ENCODE data around the gene RYR1.

The RYR1 gene

GRCh38 chr19:38500450-38500849 is 67.0 kb downstream of the RYR1 start:
- Histone ChIP-seq H3K27me3 (ENCODE audit: low read length) (no peaks in the 10 kb centered on the region), H3K27ac (ENCODE audit: low read depth, low read length) (no peak overlapping the region), H3K9me3 (ENCODE audit: insufficient read depth, low read length) (no peaks in the 10 kb centered on the region), H2AFZ (ENCODE audit: low read depth, low read length, severe bottlenecking) (no peak overlapping the region), H3K36me3 (ENCODE audit: low read length) (no peaks in the 10 kb centered on the region), H3K79me2 (ENCODE audit: insufficient read depth, low read length) (no peaks in the 10 kb centered on the region), H3K4me3 (ENCODE audit: insufficient read depth, low read length, poor library complexity, severe bottlenecking) (no peak overlapping the region), H3K9ac (ENCODE audit: low read length) (no peak overlapping the region), H3K4me2 (ENCODE audit: low read depth, low read length, poor library complexity, severe bottlenecking) (no peak overlapping the region), H4K20me1 (ENCODE audit: low read depth, low read length) (no peaks in the 10 kb centered on the region), H3K9me2 (replicated peaks; ENCODE audit: insufficient read depth, low read length) (no peaks in the 10 kb centered on the region), H3F3A (ENCODE audit: insufficient read depth) (no peaks in the 10 kb centered on the region)
- TF ChIP-seq CTCF (IDR thresholded peaks at IDR 0.05; ENCODE audit: insufficient read depth, low read length, poor library complexity, severe bottlenecking) = no peak
- TF ChIP-seq EZH2phosphoT487 (conservative IDR thresholded peaks at IDR 0.05; ENCODE audit: low read length) = no peak

- H3K27me3 ChIP-seq (ENCODE audit: low read length) = no peaks in the 10 kb centered on the region
- no peak overlapping the region for H3K9ac ChIP-seq (ENCODE audit: low read length)
- H4K20me1 ChIP-seq (ENCODE audit: low read depth, low read length) = no peaks in the 10 kb centered on the region
- H2AFZ ChIP-seq (ENCODE audit: low read depth, low read length, severe bottlenecking) = no peak overlapping the region
- no peaks in the 10 kb centered on the region for H3K9me3 ChIP-seq (ENCODE audit: insufficient read depth, low read length)
- TF ChIP-seq CTCF (IDR thresholded peaks at IDR 0.05; ENCODE audit: insufficient read depth, low read length, poor library complexity, severe bottlenecking) (no peak), EZH2phosphoT487 (conservative IDR thresholded peaks at IDR 0.05; ENCODE audit: low read length) (no peak)
- H3K79me2 ChIP-seq (ENCODE audit: insufficient read depth, low read length) = no peaks in the 10 kb centered on the region
- H3K4me3 ChIP-seq (ENCODE audit: insufficient read depth, low read length, poor library complexity, severe bottlenecking) = no peak overlapping the region
- no peak overlapping the region for H3K4me2 ChIP-seq (ENCODE audit: low read depth, low read length, poor library complexity, severe bottlenecking)
- H3F3A ChIP-seq (ENCODE audit: insufficient read depth) = no peaks in the 10 kb centered on the region
- H3K36me3 ChIP-seq (ENCODE audit: low read length) = no peaks in the 10 kb centered on the region
- no peaks in the 10 kb centered on the region for H3K9me2 ChIP-seq (replicated peaks; ENCODE audit: insufficient read depth, low read length)
- no peak overlapping the region for H3K27ac ChIP-seq (ENCODE audit: low read depth, low read length)
Observed at GRCh38 chr19:38502410-38503076, 69.1 kb downstream of the RYR1 start.

- H3K27me3 ChIP-seq (ENCODE audit: low read length) = no peaks in the 10 kb centered on the region
- H2AFZ ChIP-seq (ENCODE audit: low read depth, low read length, severe bottlenecking) = no peak overlapping the region
- no peak for TF ChIP-seq CTCF (IDR thresholded peaks at IDR 0.05; ENCODE audit: insufficient read depth, low read length, poor library complexity, severe bottlenecking)
- no peak for TF ChIP-seq EZH2phosphoT487 (conservative IDR thresholded peaks at IDR 0.05; ENCODE audit: low read length)
Observed at GRCh38 chr19:38503077-38503410, 69.6 kb downstream of the RYR1 start.

More at GRCh38 chr19:38503077-38503410, 69.6 kb downstream of the RYR1 start:
- Histone ChIP-seq H3K36me3 (ENCODE audit: low read length) (no peaks in the 10 kb centered on the region), H3K9ac (ENCODE audit: low read length) (no peak overlapping the region), H4K20me1 (ENCODE audit: low read depth, low read length) (no peaks in the 10 kb centered on the region), H3K9me3 (ENCODE audit: insufficient read depth, low read length) (no peaks in the 10 kb centered on the region), H3K4me3 (ENCODE audit: insufficient read depth, low read length, poor library complexity, severe bottlenecking) (no peak overlapping the region), H3K4me2 (ENCODE audit: low read depth, low read length, poor library complexity, severe bottlenecking) (no peak overlapping the region), H3K27ac (ENCODE audit: low read depth, low read length) (no peak overlapping the region), H3K79me2 (ENCODE audit: insufficient read depth, low read length) (no peaks in the 10 kb centered on the region), H3K9me2 (replicated peaks; ENCODE audit: insufficient read depth, low read length) (no peaks in the 10 kb centered on the region), H3F3A (ENCODE audit: insufficient read depth) (no peaks in the 10 kb centered on the region)

Data from SU-DHL-6 (cell line).